SU-DHL-6 (cell line): ENCODE data around the gene INF2.

Experiments
- H2AFZ ChIP-seq: fragments of 200-600 bp; sonication (generic); 2 replicates; pipeline ENCODE4 v1.6.1; 2014; ENCODE audit warnings: low read depth, mild to moderate bottlenecking, moderate library complexity, mixed read lengths, antibody characterized with exemption, low read length; ENCODE audit not compliant: severe bottlenecking
- H3F3A ChIP-seq: fragments of 200-600 bp; shearing (Covaris generic); 2 replicates; pipeline ENCODE4 v1.6.0; 2016; ENCODE audit warnings: antibody characterized with exemption, mild to moderate bottlenecking; ENCODE audit not compliant: insufficient read depth
- H3K27ac ChIP-seq: fragments of 200-600 bp; sonication (generic); 2 replicates; pipeline ENCODE4 v1.5.1; 2016; ENCODE audit warnings: low read depth, mild to moderate bottlenecking, low read length, moderate library complexity, mixed read lengths
- H3K27me3 ChIP-seq: fragments of 200-600 bp; sonication (generic), shearing (Covaris generic); 2 replicates; pipeline ENCODE4 v1.6.0; 2014; ENCODE audit warnings: mild to moderate bottlenecking, low read length
- H3K36me3 ChIP-seq: fragments of 200-600 bp; sonication (generic); 2 replicates; pipeline ENCODE4 v1.6.1; 2014; ENCODE audit warnings: mild to moderate bottlenecking, low read length, mixed read lengths
- H3K4me2 ChIP-seq: fragments of 300-600, 200-600 bp; shearing (Covaris generic), sonication (generic); 2 replicates; pipeline ENCODE4 v1.6.0; 2014; ENCODE audit warnings: low read length, low read depth, mild to moderate bottlenecking; ENCODE audit not compliant: poor library complexity, severe bottlenecking
- H3K4me3 ChIP-seq: fragments of 200-600 bp; sonication (generic); 2 replicates; pipeline ENCODE4 v1.5.1; 2014; ENCODE audit warnings: antibody characterized with exemption, low read length, mild to moderate bottlenecking, mixed read lengths; ENCODE audit not compliant: insufficient read depth, poor library complexity, severe bottlenecking
- H3K79me2 ChIP-seq: fragments of 200-600 bp; sonication (generic); 2 replicates; pipeline ENCODE4 v1.6.1; 2014; ENCODE audit warnings: mild to moderate bottlenecking, low read length, moderate library complexity; ENCODE audit not compliant: insufficient read depth
- H3K9ac ChIP-seq: fragments of 200-600 bp; sonication (generic); 2 replicates; pipeline ENCODE4 v1.7.0; 2014; ENCODE audit warnings: mild to moderate bottlenecking, low read length
- H3K9me2 ChIP-seq: fragments of 200-600 bp; sonication (generic); replicated peaks from 2 replicates; pipeline ENCODE4 v1.6.1; 2014; ENCODE audit warnings: low read length; ENCODE audit not compliant: insufficient read depth
- H3K9me3 ChIP-seq: fragments of 200-600 bp; sonication (generic); 2 replicates; pipeline ENCODE4 v1.6.1; 2014; ENCODE audit warnings: low read length, mixed read lengths; ENCODE audit not compliant: insufficient read depth
- H4K20me1 ChIP-seq: fragments of 200-600 bp; sonication (generic); 2 replicates; pipeline ENCODE4 v1.6.1; 2014; ENCODE audit warnings: low read depth, mild to moderate bottlenecking, antibody characterized with exemption, low read length, moderate library complexity, mixed read lengths
- CTCF ChIP-seq: fragments of 200-600 bp; sonication (generic); IDR thresholded peaks from one replicate; pipeline ENCODE4 v1.5.1; 2017; ENCODE audit warnings: antibody characterized with exemption, mild to moderate bottlenecking, low read length, moderate library complexity; ENCODE audit not compliant: insufficient read depth, poor library complexity, severe bottlenecking
- EZH2phosphoT487 ChIP-seq: fragments of 200-600 bp; sonication (generic), shearing (Covaris generic); conservative IDR thresholded peaks from 2 replicates; pipeline ENCODE4 v1.6.1; 2018; ENCODE audit warnings: mild to moderate bottlenecking, antibody characterized with exemption, low read length, moderate library complexity, mixed read lengths

The INF2 gene

DNA sequence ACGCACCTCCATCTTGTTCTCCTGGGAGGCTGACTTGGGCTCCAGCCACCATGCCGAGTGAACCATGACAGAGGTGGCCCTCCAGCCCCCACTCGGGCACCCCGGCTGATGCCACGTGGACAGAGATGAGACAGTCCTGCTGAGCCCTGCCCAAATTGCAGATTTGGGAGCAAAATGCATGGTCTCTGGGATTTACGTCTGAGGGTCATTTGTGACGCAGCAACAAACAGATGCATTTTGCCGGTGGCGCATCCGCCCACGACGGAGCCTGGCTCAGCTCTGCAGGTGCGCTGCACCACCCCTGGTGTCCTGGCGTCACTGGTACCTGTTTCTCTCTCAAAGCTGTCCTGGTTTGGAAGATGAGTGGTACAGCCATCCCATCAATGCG is 31.1 kb upstream of the INF2 start:
- Histone ChIP-seq H3K79me2 (no peaks in the 10 kb centered on the region), H2AFZ (no peak overlapping the region), H3K9ac (peak overlapping the region; percentile 53), H3K4me2 (peak overlapping the region; percentile 53), H3K36me3 (no peaks in the 10 kb centered on the region), H3K4me3 (peak overlapping the region; percentile 6), H3K9me2 (no peaks in the 10 kb centered on the region), H3K27ac (peak overlapping the region; percentile 97), H3K27me3 (no peaks in the 10 kb centered on the region), H3K9me3 (peaks cover 7% of the 10 kb centered on the region; the same call in 1 of the 2 replicates), H3F3A (peaks cover 63% of the 10 kb centered on the region), H4K20me1 (no peaks in the 10 kb centered on the region)
- TF ChIP-seq CTCF (no peak), EZH2phosphoT487 (no peak)

GRCh38 chr14:104659146-104659545 is 30.3 kb upstream of the INF2 start:
- H3K9ac ChIP-seq = peak overlapping the region; percentile 53
- no peak for TF ChIP-seq EZH2phosphoT487

GRCh38 chr14:104659764-104660523 is 29.5 kb upstream of the INF2 start:
- Histone ChIP-seq H3F3A (peaks cover 67% of the 10 kb centered on the region), H3K9me2 (no peaks in the 10 kb centered on the region), H3K9me3 (no peaks in the 10 kb centered on the region), H3K27me3 (no peaks in the 10 kb centered on the region), H3K4me2 (peak overlapping the region; percentile 53), H3K9ac (peak overlapping the region; percentile 53), H4K20me1 (no peaks in the 10 kb centered on the region), H3K4me3 (peak overlapping the region; percentile 37), H2AFZ (no peak overlapping the region), H3K79me2 (no peaks in the 10 kb centered on the region), H3K27ac (peak overlapping the region; percentile 97), H3K36me3 (no peaks in the 10 kb centered on the region)
- no peak for TF ChIP-seq EZH2phosphoT487
- TF ChIP-seq CTCF = no peak

More at GRCh38 chr14:104659146-104659545, 30.3 kb upstream of the INF2 start:
- Histone ChIP-seq H4K20me1 (no peaks in the 10 kb centered on the region), H3K9me3 (peaks cover 2% of the 10 kb centered on the region; the same call in 1 of the 2 replicates), H3K4me2 (peak overlapping the region; percentile 53), H3K36me3 (no peaks in the 10 kb centered on the region), H3K79me2 (no peaks in the 10 kb centered on the region), H3F3A (peaks cover 67% of the 10 kb centered on the region), H3K4me3 (peak overlapping the region; percentile 37), H3K27me3 (no peaks in the 10 kb centered on the region), H3K27ac (peak overlapping the region; percentile 97), H2AFZ (no peak overlapping the region), H3K9me2 (no peaks in the 10 kb centered on the region)

DNA sequence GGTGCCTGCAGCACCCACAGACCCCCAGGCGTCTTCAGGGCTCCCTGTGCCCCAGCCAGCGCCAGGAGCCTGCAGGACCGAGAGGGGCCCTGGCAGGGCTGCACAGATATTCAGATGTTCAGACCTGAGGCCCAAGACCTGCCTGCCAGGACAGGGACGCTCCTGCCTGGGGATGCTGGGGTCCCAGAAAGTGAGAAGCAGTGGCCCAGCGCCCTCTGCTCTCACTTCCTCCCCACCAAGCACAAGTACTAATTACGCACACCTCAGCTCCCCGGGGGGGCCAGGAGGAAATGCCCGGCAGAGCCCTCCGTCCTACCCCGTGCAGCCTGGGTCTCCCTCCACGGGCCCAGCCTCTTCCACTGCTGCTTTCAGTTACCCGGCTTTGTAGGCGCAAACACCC is 28.8 kb upstream of the INF2 start:
- Histone ChIP-seq H2AFZ (no peak overlapping the region), H4K20me1 (no peaks in the 10 kb centered on the region), H3K9me3 (no peaks in the 10 kb centered on the region), H3K27me3 (no peaks in the 10 kb centered on the region), H3F3A (peaks cover 64% of the 10 kb centered on the region), H3K9me2 (no peaks in the 10 kb centered on the region), H3K36me3 (no peaks in the 10 kb centered on the region), H3K9ac (peak overlapping the region; percentile 53), H3K4me3 (no peak overlapping the region), H3K79me2 (no peaks in the 10 kb centered on the region), H3K27ac (peak overlapping the region; percentile 97), H3K4me2 (peak overlapping the region; percentile 53)
- TF ChIP-seq CTCF = no peak
- no peak for TF ChIP-seq EZH2phosphoT487
